ENCODE results near the gene TMEM200A. TPM values are rescaled to one million over a fixed set of nuclear protein-coding genes. Genes with fewer than 3 reads are reported as not detected.

Gene TMEM200A
- total and polyA plus RNA-seq, 2 of the 8 experiments (the other 6 are each of a cell fraction or from before 2014, with no cell fraction given) = 6.2 to 13.9 TPM

DNA sequence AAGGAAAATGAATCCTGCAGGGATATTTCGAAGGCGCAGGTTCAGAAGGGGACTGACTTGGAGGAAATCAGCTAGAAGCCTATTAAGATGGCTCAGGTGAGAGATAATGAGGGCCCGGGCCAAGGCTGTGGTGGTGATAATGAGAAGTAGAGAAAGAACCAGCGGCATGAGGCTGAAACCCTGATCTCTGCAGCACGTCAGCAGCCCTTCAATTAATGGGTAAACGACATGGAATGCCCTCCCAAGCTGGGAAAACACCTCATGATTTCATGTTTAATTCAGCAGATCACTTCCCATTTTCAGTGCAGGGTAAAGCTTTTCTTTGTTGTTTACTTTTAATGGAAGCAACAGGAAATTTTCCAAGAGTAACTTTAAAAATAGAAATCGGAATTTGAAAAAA lies 104.9 kb downstream of the TMEM200A start:
- no peak overlapping the region for H3K18ac ChIP-seq (ENCODE audit: extremely low read depth, low read length)
- H2BK12ac ChIP-seq (ENCODE audit: low read depth, low read length) = no peak overlapping the region
- H3K4me1 ChIP-seq (replicated peaks in 1 of 4; ENCODE audit: control insufficient read depth in 3 of 4, insufficient read depth in 4 of 4, low read length in 3 of 4) = peaks cover 0 to 8% (median 4%) of the 10 kb centered on the region in 4 experiments; a peak in 4 of 7 replicates
- no peaks in the 10 kb centered on the region for H4K20me1 ChIP-seq (replicated peaks in 1 of 2; ENCODE audit: control insufficient read depth in 1 of 2, insufficient read depth in 2 of 2, low read length in 2 of 2)
- H3K9ac ChIP-seq (replicated peaks in 1 of 4; ENCODE audit: extremely low read depth in 1 of 4, low read depth in 3 of 4, low read length in 3 of 4) = no peak overlapping the region
- peak overlapping the region; percentile 36; the same call in 1 of the 2 replicates for H2AFZ ChIP-seq (ENCODE audit: low read length)
- H3K23ac ChIP-seq (ENCODE audit: insufficient read length) = no peak overlapping the region
- CTCF ChIA-PET (ENCODE audit: partially characterized antibody) = no interaction called here
- H3K56ac ChIP-seq (replicated peaks; ENCODE audit: insufficient read length, low read depth, low read length) = no peak overlapping the region
- H2BK120ac ChIP-seq (replicated peaks; ENCODE audit: low read depth, low read length) = no peak overlapping the region
- no peak for FAIRE-seq
- no peak overlapping the region for H3K4me2 ChIP-seq (ENCODE audit: insufficient read depth in 1 of 2, low read depth in 2 of 2, low read length in 2 of 2)
- no peak overlapping the region for H2BK5ac ChIP-seq (ENCODE audit: low read depth, low read length)
- H3K4me3 ChIP-seq (ENCODE audit: extremely low read depth in 1 of 4, insufficient read depth in 2 of 4, low read depth in 3 of 4, low read length in 4 of 4) = no peak overlapping the region
- H4K8ac ChIP-seq (ENCODE audit: extremely low read depth, insufficient read depth, low read length) = no peak overlapping the region
- TF ChIP-seq RNF2 (IDR thresholded peaks at IDR 0.05; ENCODE audit: borderline replicate concordance, low read depth, low read length, missing control alignments, poor library complexity, severe bottlenecking) (no peak), BRCA1 (IDR thresholded peaks at IDR 0.05; ENCODE audit: low read depth, low read length) (no peak), SP1 (IDR thresholded peaks at IDR 0.05; ENCODE audit: low read depth, low read length) (no peak), TAF7 (optimal IDR thresholded peaks at IDR 0.05; ENCODE audit: borderline replicate concordance, low read depth, low read length) (no peak), SIRT6 (IDR thresholded peaks at IDR 0.05; ENCODE audit: low read length) (no peak), TEAD4 (IDR thresholded peaks at IDR 0.05; ENCODE audit: low read depth, low read length) (no peak), CREB1 (IDR thresholded peaks at IDR 0.05) (no peak), MAFK (IDR thresholded peaks at IDR 0.05; ENCODE audit: low read depth, low read length) (no peak), SUZ12 (IDR thresholded peaks at IDR 0.05; ENCODE audit: low read length) (no peak), JUND (IDR thresholded peaks at IDR 0.05; ENCODE audit: low read length) (no peak)
- peaks cover 7 to 12% of the 10 kb centered on the region in 2 experiments; a peak in 3 of 4 replicates for H3K9me3 ChIP-seq (ENCODE audit: insufficient read depth in 2 of 2, low read depth in 1 of 2, low read length in 1 of 2)
- H3K14ac ChIP-seq (ENCODE audit: insufficient read length) = no peak overlapping the region
- H3K4ac ChIP-seq (replicated peaks; ENCODE audit: insufficient read length, low read depth, low read length) = no peak overlapping the region
- H3K27ac ChIP-seq (ENCODE audit: low read depth, low read length) = no peak overlapping the region
- no peak overlapping the region for H2BK15ac ChIP-seq (ENCODE audit: low read length)
- H4K5ac ChIP-seq (ENCODE audit: insufficient read length, low read depth, low read length) = no peak overlapping the region
- H3K27me3 ChIP-seq (replicated peaks in 1 of 4; ENCODE audit: control insufficient read depth in 3 of 4, extremely low read depth in 1 of 4, insufficient read depth in 3 of 4, low read length in 3 of 4) = no peaks in the 10 kb centered on the region
- H2AK5ac ChIP-seq (ENCODE audit: low read depth, low read length) = no peak overlapping the region
- no peaks in the 10 kb centered on the region for H3K36me3 ChIP-seq (ENCODE audit: control insufficient read depth in 2 of 4, insufficient read depth in 4 of 4, low read length in 3 of 4)
- POLR2A ChIA-PET (ENCODE audit: partially characterized antibody) = no interaction called here
- H3K79me2 ChIP-seq (ENCODE audit: control insufficient read depth in 1 of 2, insufficient read depth in 2 of 2, low read length in 2 of 2) = no peaks in the 10 kb centered on the region
- H3K79me1 ChIP-seq (ENCODE audit: low read depth, low read length) = no peaks in the 10 kb centered on the region
- no peak overlapping the region for H4K91ac ChIP-seq (replicated peaks; ENCODE audit: insufficient read length, low read length)
- 93% methylated on average over 7 of the region's 7 CpGs; no CpG with 5 or more reads in 1 of the 2 experiments for WGBS, 2 experiments (ENCODE audit: extremely low coverage in 1 of 2, insufficient coverage in 1 of 2, insufficient read length in 1 of 2, insufficient replicate concordance in 2 of 2, low coverage in 1 of 2, low lambda C conversion rate in 2 of 2, missing lambda C conversion rate in 1 of 2)
- DNase-seq (ENCODE audit: low read depth in 1 of 2, low spot score in 2 of 2) = no peak
- no peaks in the 10 kb centered on the region; the same call in 1 of the 2 replicates for H3K23me2 ChIP-seq (ENCODE audit: low read depth, low read length)
- no peak overlapping the region for H2BK20ac ChIP-seq (ENCODE audit: low read length)
